Measurements from ENCODE around the gene DGLUCY. TPM values are rescaled to one million over a fixed set of nuclear protein-coding genes. Genes with fewer than 3 reads are reported as not detected.
"Not testable (repeated sequence)": the region's sequence is repeated elsewhere in the genome, so short reads cannot be mapped to it uniquely, and the experiment has no call there.

DGLUCY gene
- total and polyA plus RNA-seq, 9 donors: 17.9 to 73.3 (median 39.3) TPM

GRCh38 chr14:91149462-91149861 lies 35.6 kb downstream of the DGLUCY start:
- TF ChIP-seq POLR2A (IDR thresholded peaks at IDR 0.05) (no peak), CTCF (IDR thresholded peaks at IDR 0.05) (no peak), EP300 (IDR thresholded peaks at IDR 0.05) (no peak)
- DNase-seq: peak in 4 of 5 donors; percentile 42 to 75 (median 66)
- H3K4me3 ChIP-seq: no peak overlapping the region
- peaks cover 8% of the 10 kb centered on the region for H3K4me1 ChIP-seq (ENCODE audit: insufficient read depth)
- H3K27ac ChIP-seq: peak overlapping the region in 1 of 2 donors; percentile 26
- WGBS, 3 donors: 3 to 6% (median 6%) methylated on average over 6 of the region's 6 CpGs
- no peaks in the 10 kb centered on the region for H3K27me3 ChIP-seq
- intact Hi-C loops (cut with DNase I): no loop called here
- no peaks in the 10 kb centered on the region for H3K36me3 ChIP-seq
- no peaks in the 10 kb centered on the region for H3K9me3 ChIP-seq

GRCh38 chr14:91152499-91152898 lies 38.6 kb downstream of the DGLUCY start:
- no peak overlapping the region for H3K27ac ChIP-seq

GRCh38 chr14:91153360-91153759 lies 39.5 kb downstream of the DGLUCY start:
- H3K4me1 ChIP-seq (ENCODE audit: insufficient read depth): peaks cover 15% of the 10 kb centered on the region

More at GRCh38 chr14:91152499-91152898, 38.6 kb downstream of the DGLUCY start:
- Histone ChIP-seq H3K27me3 (no peaks in the 10 kb centered on the region), H3K4me3 (no peak overlapping the region), H3K9me3 (no peaks in the 10 kb centered on the region), H3K36me3 (no peaks in the 10 kb centered on the region), H3K4me1 (ENCODE audit: insufficient read depth) (peaks cover 15% of the 10 kb centered on the region)
- 34 to 46% (median 45%) methylated on average over 2 of the region's 2 CpGs for WGBS, 3 donors
- DNase-seq: no peak
- intact Hi-C loops (cut with DNase I): no loop called here
- TF ChIP-seq EP300 (IDR thresholded peaks at IDR 0.05): no peak
- TF ChIP-seq POLR2A (IDR thresholded peaks at IDR 0.05): no peak

GRCh38 chr14:91154851-91155625 lies 41.2 kb downstream of the DGLUCY start:
- TF ChIP-seq EP300 (IDR thresholded peaks at IDR 0.05): no peak
- TF ChIP-seq CTCF (IDR thresholded peaks at IDR 0.05): no peak
- TF ChIP-seq POLR2A (IDR thresholded peaks at IDR 0.05): no peak
- H3K27ac ChIP-seq: no peak overlapping the region
- WGBS, 3 donors: 36 to 46% (median 41%) methylated on average over 16 of the region's 16 CpGs
- intact Hi-C loops (cut with DNase I): no loop called here
- H3K9me3 ChIP-seq: no peaks in the 10 kb centered on the region
- DNase-seq: peak in 3 of 5 donors; percentile 56 to 64 (median 58)
- H3K4me1 ChIP-seq (ENCODE audit: insufficient read depth): peaks cover 7% of the 10 kb centered on the region
- no peak overlapping the region for H3K4me3 ChIP-seq
- H3K36me3 ChIP-seq: no peaks in the 10 kb centered on the region
- no peaks in the 10 kb centered on the region for H3K27me3 ChIP-seq

More at GRCh38 chr14:91153360-91153759, 39.5 kb downstream of the DGLUCY start:
- Histone ChIP-seq H3K27ac (no peak overlapping the region), H3K9me3 (no peaks in the 10 kb centered on the region), H3K4me3 (no peak overlapping the region), H3K27me3 (no peaks in the 10 kb centered on the region), H3K36me3 (no peaks in the 10 kb centered on the region)
- intact Hi-C loops (cut with DNase I): no loop called here
- WGBS, 3 donors: 94% methylated on average over 9 of the region's 9 CpGs
- TF ChIP-seq POLR2A (IDR thresholded peaks at IDR 0.05): no peak
- TF ChIP-seq EP300 (IDR thresholded peaks at IDR 0.05): no peak
- no peak for DNase-seq

- no peak for DNase-seq
- Histone ChIP-seq H3K4me3 (no peak overlapping the region), H3K27ac (no peak overlapping the region), H3K36me3 (no peaks in the 10 kb centered on the region), H3K9me3 (no peaks in the 10 kb centered on the region), H3K4me1 (ENCODE audit: insufficient read depth) (peaks cover 7% of the 10 kb centered on the region), H3K27me3 (no peaks in the 10 kb centered on the region)
- no peak for TF ChIP-seq POLR2A (IDR thresholded peaks at IDR 0.05)
- no peak for TF ChIP-seq EP300 (IDR thresholded peaks at IDR 0.05)
- no peak for TF ChIP-seq CTCF (IDR thresholded peaks at IDR 0.05)
- 96 to 99% (median 97%) methylated on average over 4 of the region's 4 CpGs for WGBS, 3 donors
- intact Hi-C loops (cut with DNase I): no loop called here
Observed at GRCh38 chr14:91155626-91156089, 41.8 kb downstream of the DGLUCY start.

GRCh38 chr14:91156142-91156666 lies 42.3 kb downstream of the DGLUCY start:
- H3K27me3 ChIP-seq; H3K4me1 ChIP-seq (ENCODE audit: insufficient read depth); H3K36me3 ChIP-seq; intact Hi-C loops (cut with DNase I); H3K27ac ChIP-seq; DNase-seq; H3K9me3 ChIP-seq; H3K4me3 ChIP-seq: not testable (repeated sequence)
- 94 to 97% (median 97%) methylated on average over 9 of the region's 9 CpGs for WGBS, 3 donors

- H3K27me3 ChIP-seq; H3K4me1 ChIP-seq (ENCODE audit: insufficient read depth); H3K36me3 ChIP-seq; intact Hi-C loops (cut with DNase I); H3K27ac ChIP-seq; DNase-seq; H3K4me3 ChIP-seq; H3K9me3 ChIP-seq: not testable (repeated sequence)
Observed at GRCh38 chr14:91156877-91157276, 43.0 kb downstream of the DGLUCY start.

Measured in ovary (tissue), 9 donors.